Inflammatory macrophage (primary cell): ENCODE results near the gene TEX50.
"Not testable (repeated sequence)": the region's sequence is repeated elsewhere in the genome, so short reads cannot be mapped to it uniquely, and the experiment has no call there.

ENCODE experiments used
- DNase-seq, 2 donors: peaks; one replicate each; pipeline ENCODE4 v3.0.0-alpha.2; 2020 to 2022
- total RNA-seq, 18 experiments: gene quantifications; one replicate each; lab custom pipeline; 2026; ENCODE audit warnings: mixed read lengths in 6 of 18, inconsistent platforms in 2 of 18; lab: John Stamatoyannopoulos, UW

Gene TEX50
- 0 reads per million in 18 experiments for total RNA-seq

- no peak for DNase-seq
Observed at GRCh38 chr1:173635116-173635515, at the start of gene TEX50. Gene TEX50, plus strand, starts transcription at chr1:173635338. Its CDS starts 184 bp downstream, at chr1:173635522.

- no peak for DNase-seq
Observed at GRCh38 chr1:173590557-173590956, 44.6 kb upstream of the TEX50 start.

- not testable (repeated sequence) for DNase-seq
Observed at GRCh38 chr1:173591138-173591537, 44.0 kb upstream of the TEX50 start.

- no peak for DNase-seq
Observed at GRCh38 chr1:173596097-173596825, 38.9 kb upstream of the TEX50 start.

- no peak for DNase-seq
Observed at GRCh38 chr1:173601588-173601987, 33.5 kb upstream of the TEX50 start.

- DNase-seq: peak; percentile 14 to 18
Observed at GRCh38 chr1:173603056-173603591, 32.0 kb upstream of the TEX50 start, which contains the start of gene SLC9C2. Gene SLC9C2, minus strand, starts transcription at chr1:173603072. Its CDS starts 1,296 bp downstream, at chr1:173601776.

- DNase-seq: no peak
Observed at GRCh38 chr1:173608503-173609216, 26.5 kb upstream of the TEX50 start.

GRCh38 chr1:173613086-173613485 is 22.1 kb upstream of the TEX50 start:
- not testable (repeated sequence) for DNase-seq

GRCh38 chr1:173616859-173617258 is 18.3 kb upstream of the TEX50 start:
- no peak for DNase-seq

- no peak for DNase-seq
Observed at GRCh38 chr1:173627269-173627668, 7.9 kb upstream of the TEX50 start.

- DNase-seq: no peak
Observed at GRCh38 chr1:173628888-173629287, 6.2 kb upstream of the TEX50 start.

GRCh38 chr1:173637236-173638042 is 2.3 kb downstream of the TEX50 start:
- DNase-seq: not testable (repeated sequence)

GRCh38 chr1:173638043-173639021 is 3.2 kb downstream of the TEX50 start:
- no peak for DNase-seq

- no peak for DNase-seq
Observed at GRCh38 chr1:173639102-173639501, 4.0 kb downstream of the TEX50 start.

- DNase-seq: not testable (repeated sequence)
Observed at GRCh38 chr1:173642450-173643139, 7.5 kb downstream of the TEX50 start.

GRCh38 chr1:173646656-173647055 is 11.5 kb downstream of the TEX50 start:
- no peak for DNase-seq

GRCh38 chr1:173648880-173649605 is 13.9 kb downstream of the TEX50 start:
- no peak for DNase-seq

GRCh38 chr1:173660306-173660705 is 25.2 kb downstream of the TEX50 start:
- no peak for DNase-seq

- no peak for DNase-seq
Observed at GRCh38 chr1:173661271-173661670, 26.1 kb downstream of the TEX50 start.

- DNase-seq: no peak
Observed at GRCh38 chr1:173661763-173662162, 26.6 kb downstream of the TEX50 start.
